GM19467 (cell line): ENCODE data around the gene PAXX.
A peak's percentile ranks its signal among the peaks of the same experiment; 100 is the strongest.
"Not testable (repeated sequence)": the region's sequence is repeated elsewhere in the genome, so short reads cannot be mapped to it uniquely, and the experiment has no call there.

Experiments used
- ATAC-seq: cut with Tn5 transposase; IDR thresholded peaks from one replicate; pipeline ENCODE4 v1.9.1; 2021; ENCODE audit warnings: mild to moderate bottlenecking, moderate library complexity; ENCODE audit not compliant: unreplicated experiment

PAXX gene

GRCh38 chr9:137000177-137000930 lies 8.1 kb downstream of the PAXX start:
- ATAC-seq, result peak; percentile 72

- ATAC-seq, result no peak
Observed at GRCh38 chr9:137001857-137002645, 9.8 kb downstream of the PAXX start.

- no peak for ATAC-seq
Observed at GRCh38 chr9:137002646-137003041, 10.4 kb downstream of the PAXX start.

DNA sequence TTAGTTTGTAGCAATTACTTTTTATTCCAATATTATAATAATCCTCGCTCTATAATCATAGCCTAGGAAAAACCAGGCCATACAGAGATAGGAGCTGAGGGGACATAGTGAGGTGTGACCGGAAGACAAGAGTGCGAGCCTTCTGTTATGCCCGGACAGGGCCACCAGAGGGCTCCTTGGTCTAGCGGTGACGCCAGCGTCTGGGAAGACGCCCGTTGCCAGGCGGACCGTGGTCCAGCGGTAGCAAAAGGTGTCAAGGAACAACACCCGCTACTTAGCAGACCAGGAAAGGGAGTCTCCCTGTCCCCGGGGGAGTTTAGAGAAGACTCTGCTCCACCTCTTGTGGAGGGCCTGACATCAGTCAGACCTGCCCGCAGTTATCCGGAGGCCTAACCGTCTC lies 12.1 kb downstream of the PAXX start:
- not testable (repeated sequence) for ATAC-seq

- no peak for ATAC-seq
Observed at GRCh38 chr9:137006116-137007003, 14.1 kb downstream of the PAXX start.

GRCh38 chr9:137007108-137007815 lies 15.0 kb downstream of the PAXX start:
- ATAC-seq, result no peak

GRCh38 chr9:137007816-137008270 lies 15.6 kb downstream of the PAXX start:
- no peak for ATAC-seq

DNA sequence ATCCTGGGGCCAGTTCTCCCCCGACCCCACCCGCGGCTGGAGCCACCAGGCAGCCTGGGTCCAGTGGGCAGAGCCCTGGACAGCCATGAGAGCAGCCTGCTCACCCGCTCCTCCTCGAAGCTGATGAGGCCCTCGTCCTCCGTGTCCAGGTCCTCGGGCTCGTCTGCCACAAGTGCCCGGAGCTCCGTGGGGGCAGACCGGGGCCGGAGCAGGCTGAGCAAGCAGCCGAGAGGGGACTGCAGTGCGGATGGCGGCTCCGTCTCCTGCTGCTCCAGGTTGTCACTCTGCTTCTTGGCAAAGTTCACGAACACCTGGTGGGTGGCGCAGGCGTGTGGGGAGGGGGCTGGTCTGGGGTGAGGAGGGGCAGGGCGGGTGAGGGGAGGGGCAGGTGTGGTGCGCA lies 16.1 kb downstream of the PAXX start:
- ATAC-seq, result no peak

DNA sequence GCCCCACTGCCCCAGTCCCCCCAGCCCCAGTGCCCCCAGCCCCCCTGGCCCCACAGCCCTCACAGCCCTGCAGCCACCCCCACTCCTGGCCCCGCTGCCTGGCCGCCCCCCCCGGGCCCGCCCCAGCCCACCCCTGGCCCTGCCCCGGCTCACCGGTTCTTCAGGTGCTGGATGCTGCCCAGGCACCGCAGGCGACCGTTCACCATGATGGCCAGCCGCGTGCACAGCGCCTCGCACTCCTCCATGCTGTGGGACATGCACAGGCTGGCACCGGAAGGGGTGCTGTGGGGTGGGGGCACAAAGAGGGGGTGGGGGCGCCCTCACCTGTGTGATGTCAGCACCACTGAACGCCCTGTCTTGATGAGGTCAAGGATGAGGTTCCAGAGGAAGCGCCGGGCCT lies 17.0 kb downstream of the PAXX start:
- ATAC-seq, result no peak

- no peak for ATAC-seq
Observed at GRCh38 chr9:137009938-137010732, 17.9 kb downstream of the PAXX start.

DNA sequence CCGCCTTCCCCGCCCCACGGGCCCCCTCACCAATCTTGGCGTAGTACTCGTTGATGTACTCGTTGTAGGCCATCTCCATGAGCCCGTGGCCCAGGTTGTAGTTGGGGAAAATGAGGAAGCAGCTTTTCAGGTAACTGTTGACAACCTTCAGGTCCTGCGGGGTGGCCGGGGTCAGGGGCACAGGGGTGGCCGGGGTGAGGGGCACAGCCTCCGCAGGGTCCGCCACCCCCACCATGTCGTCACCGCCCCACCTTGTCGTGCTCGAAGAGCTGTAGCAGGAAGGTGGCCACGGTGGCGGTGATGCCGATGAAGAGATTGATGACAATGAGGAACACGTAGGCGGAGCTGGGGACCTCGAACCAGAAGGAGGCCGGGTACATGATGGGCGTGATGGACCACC lies 18.9 kb downstream of the PAXX start:
- ATAC-seq, result no peak

- ATAC-seq, result no peak
Observed at GRCh38 chr9:137011907-137012675, 19.9 kb downstream of the PAXX start.

- ATAC-seq, result no peak
Observed at GRCh38 chr9:137012694-137013570, 20.7 kb downstream of the PAXX start.

DNA sequence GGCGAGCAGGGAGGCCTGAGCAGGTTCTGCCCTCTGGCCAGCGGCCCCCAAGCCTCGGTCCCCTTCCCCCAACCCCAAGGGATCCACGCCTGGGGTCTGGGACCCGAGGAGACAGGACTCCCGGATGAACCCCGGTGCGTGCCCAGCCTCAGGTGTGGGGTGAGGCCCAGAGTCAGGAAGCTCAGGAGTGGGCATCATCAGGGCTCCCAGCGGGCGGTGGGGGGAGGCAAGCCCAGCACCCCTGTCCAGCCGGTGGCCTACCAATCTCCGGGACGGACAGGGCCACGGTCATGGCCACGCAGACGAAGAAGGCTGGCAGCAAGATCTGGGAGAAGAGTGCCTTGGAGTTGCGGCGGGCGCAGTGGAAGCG lies 21.3 kb downstream of the PAXX start:
- ATAC-seq, result no peak

- no peak for ATAC-seq
Observed at GRCh38 chr9:137014166-137014565, 21.9 kb downstream of the PAXX start.

DNA sequence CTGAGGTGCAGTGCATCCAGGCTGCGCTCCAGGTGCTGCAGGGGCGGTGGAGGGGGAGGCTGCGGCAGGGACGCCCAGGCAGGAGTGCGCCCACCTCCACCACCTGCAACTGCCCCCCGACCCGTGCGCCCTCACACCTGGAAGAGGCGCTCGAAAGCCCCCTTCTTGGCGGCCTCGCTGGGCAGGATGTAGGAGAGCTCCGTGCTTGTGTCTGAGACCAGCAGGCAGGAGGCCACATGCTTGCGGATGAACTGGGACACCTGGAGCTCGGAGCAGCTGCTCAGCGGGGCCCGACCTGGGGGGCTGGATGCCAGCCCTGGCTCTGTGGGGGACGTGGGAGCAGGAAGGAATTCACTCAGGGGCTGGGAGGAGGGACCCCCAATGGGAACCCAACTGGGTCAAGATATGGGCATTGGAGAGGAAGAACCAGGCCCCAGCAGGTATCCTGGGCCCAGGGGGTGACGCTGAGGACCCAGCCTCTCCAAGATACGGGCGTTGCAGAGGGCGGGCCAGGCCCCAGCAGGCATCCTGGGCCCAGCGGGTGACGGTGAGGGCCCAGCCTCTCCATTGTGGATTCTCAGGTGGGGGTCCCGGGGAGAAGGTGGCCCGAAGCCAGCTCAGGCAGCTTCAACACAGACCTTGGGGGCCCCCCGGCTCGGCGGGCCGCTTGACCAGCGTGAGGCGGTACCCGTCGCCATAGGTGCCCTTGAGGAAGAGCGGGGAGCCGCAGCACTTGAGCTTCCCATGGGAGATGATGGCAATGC lies 22.7 kb downstream of the PAXX start:
- no peak for ATAC-seq

DNA sequence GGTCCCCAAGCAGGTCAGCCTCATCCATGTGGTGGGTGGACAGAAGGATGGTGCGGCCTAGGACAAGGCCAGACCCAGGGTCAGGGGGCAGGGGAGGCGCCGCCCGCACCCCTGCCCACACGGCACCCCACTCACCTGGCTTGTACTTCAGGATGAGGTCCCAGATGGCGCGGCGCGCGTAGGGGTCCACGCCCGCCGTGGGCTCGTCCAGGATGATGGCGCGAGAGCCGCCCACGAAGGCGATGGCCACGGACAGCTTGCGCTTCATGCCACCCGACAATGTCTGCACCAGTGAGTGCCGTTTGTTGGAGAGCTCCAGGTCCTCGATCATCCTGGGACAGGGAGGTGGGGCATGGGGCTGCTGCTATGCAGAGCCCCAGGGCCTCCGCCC lies 23.3 kb downstream of the PAXX start:
- ATAC-seq, result no peak
